HG02610 (cell line): ENCODE data around the gene MND1.
"Not testable (repeated sequence)": the region's sequence is repeated elsewhere in the genome, so short reads cannot be mapped to it uniquely, and the experiment has no call there.

Source experiments
- ATAC-seq: cut with Tn5 transposase; IDR thresholded peaks from one replicate; pipeline ENCODE4 v1.9.1; 2021; ENCODE audit warnings: mild to moderate bottlenecking, moderate library complexity; ENCODE audit not compliant: unreplicated experiment

The MND1 gene

DNA sequence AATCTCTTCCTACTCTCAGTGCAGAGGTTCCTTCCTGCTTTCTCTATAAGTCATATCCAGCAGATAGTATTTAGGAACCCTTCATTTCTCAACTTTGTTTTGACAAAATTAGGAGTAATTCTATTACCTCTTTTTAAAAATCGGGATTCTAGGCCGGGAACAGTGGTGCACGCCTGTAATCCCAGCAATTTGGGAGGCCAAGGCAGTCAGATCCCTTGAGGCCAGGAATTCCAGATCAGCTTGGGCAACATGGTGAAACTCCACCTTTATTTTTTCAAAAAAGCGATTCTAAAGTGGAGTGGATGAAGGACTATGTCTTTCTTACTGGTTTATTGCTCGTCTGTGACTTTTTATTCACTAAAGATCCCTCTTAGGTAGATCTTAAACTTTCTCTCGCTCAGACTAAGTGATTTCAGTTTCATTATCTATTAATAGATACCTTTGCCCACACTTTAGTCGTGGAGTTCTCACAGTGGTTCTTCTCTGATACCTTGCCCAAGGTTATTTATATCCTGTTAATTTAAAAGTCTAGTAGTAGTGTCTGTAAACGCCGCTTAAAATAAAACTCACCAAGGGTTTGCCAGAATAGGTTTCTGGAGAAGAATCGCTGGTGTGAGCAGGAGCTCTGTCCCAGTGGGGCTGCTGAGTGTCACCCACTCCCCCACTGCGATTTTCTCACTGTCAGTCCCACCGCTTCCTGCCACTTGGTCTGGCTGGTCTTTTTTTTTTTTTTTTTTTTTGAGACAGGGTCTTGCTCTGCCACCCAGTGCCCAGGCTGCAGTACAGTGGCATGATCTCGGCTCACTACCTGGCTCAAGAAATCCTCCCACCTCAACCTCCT lies 94.6 kb downstream of the MND1 start:
- ATAC-seq, result peak; percentile 70

DNA sequence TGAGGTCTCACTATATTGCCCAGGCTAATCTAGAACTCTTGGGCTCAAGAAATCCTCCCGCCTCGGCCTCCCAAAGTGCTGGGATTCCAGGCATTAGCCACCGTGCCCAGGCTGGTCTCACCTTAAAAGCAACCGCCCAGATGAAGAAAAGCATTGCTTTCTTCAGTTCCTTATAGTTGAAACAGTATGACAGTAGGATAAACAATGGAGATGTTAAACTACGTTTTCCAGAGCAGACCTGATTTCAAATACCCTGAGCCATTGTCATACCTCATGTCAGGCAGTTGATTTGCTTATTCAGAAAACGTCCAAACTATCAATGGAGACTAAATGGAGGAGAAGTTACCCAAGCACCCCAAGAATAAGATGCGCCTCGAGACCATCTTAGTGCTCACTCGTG lies 95.3 kb downstream of the MND1 start:
- no peak for ATAC-seq

DNA sequence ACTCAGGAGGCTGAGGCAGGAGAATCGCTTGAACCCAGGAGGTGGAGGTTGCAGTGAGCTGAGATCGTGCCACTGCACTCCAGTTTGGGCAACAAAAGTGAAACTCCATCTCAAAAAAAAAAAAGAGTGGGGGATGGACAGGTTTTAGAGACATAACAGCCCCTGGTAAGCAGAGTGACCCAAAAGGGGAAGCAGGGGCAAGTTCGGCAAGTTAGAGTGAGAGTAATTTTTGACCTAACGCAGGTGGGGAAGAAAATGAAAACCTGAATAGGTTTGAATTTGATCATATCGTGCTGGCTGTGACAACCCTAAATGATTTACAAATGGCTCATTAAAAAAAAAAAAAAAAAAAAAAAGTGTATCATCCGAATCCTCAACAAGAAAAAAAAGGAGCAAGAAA lies 96.0 kb downstream of the MND1 start:
- ATAC-seq, result no peak

DNA sequence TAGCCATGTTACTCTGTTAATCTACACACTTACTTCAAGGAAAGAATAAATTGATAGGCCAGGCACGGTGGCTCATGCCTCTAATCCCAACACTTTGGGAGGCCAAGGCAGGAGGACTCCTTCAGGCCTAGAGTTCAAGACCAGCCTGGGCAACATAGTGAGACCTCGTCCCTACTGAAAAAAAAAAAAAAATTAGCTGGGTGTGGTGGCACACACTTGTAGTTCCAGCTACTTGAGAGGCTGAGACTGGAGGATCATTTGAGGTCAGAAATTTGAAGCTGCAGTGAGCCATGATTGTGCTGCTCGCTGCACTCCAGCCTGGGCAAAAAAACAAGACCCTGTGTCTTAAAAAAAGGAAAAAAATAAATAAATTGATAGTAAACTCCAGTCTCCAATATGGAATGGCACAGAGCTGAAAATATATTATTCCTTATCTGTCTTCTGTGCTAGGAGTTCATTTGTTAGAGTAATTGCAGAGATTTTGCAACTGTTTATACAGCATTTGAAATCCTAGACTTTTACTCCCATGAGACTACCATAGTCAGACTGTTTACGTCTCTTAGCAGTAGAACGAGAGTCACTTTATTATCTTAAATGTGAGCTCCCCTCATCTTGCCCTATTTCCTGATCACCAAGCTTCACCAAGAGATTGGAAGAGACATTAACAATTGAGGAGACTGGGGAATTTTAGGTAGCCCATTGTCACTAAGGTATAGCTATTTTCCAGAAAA lies 102.9 kb downstream of the MND1 start:
- no peak for ATAC-seq

DNA sequence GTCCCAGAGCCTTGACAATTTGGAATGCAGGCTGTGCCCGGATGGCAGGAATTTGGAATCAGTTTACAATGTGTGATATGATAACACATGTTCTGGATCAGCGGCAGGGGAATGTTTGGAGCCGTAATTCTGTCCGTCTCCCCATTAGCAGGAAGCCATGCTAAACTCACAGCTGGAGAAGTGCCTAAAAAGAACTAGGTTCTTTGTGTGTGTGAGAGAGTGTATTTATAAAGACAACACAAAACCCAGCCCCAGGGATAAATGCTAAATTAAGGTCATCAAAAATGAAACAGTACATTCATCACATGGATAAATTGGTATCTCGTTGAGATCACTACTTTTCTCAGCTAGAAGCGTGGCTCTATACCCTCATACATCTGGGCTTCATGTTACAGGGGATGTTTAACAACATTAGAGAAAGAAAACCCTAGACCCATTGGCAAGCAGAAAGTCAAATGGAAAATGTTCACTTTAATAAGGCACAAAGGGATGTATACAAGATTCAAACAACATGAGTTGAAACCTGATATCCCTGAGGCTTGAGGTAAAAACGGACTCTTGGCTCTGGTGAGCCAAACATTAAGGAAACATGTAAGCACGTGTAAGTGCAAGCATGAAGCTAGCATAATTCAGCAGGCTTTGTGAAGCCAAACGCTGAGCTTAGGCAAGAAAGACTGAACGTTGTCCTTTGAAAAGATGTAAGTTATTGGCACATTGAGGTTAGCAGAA lies 103.7 kb downstream of the MND1 start:
- no peak for ATAC-seq

DNA sequence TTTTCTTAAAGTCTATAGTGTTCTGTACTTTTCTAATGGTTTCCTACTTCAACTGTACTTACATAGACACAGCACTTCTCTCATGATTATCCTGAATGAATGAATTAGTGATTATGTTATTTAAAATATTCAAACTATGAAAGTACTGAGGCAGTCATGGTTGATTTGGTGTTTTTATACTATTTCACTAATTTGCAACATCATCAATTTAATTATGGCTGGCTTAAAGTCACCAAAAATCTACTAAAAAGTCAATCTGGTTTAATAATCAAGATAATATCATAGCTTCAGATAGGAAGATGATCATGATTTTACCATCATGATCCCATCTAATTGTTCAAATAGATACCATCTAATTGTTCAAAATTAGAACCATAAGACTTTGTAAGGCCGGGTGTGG lies 104.8 kb downstream of the MND1 start:
- no peak for ATAC-seq

DNA sequence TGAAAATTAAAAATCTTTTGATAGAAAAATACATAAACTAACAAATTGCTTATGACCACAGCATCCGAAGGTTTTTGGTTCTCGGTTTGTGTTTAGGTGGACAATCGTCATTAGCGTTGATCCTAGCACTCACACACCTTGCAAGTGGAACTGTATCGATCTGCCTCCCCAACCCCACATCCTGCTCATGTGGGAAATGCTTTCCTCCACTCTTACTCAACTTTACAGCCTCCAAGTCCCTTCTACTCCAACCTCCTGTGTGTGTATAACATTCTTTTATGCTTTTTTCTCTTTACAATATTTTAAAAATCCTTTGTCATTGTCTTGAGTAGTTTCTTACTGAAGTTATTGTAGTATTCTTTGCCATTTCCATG lies 106.0 kb downstream of the MND1 start:
- peak; percentile 59 for ATAC-seq

DNA sequence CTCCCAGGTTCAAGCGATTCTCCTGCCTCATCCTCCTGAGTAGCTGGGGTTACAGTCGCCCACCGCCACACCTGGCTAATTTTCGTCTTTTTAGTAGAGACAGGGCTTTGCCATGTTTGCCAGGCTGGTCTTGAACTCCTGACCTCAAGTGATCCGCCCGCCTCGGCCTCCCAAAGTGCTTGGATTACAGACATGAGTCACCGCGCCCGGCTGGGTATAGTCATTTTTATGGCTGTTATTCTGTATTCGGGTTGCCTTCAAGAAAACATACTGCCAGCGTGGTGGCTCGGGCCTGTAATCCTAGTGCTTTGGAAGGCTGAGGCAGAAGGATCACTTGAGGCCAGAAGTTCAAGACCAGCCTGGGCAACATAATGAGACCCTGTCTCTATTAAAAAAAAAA lies 106.7 kb downstream of the MND1 start:
- not testable (repeated sequence) for ATAC-seq

DNA sequence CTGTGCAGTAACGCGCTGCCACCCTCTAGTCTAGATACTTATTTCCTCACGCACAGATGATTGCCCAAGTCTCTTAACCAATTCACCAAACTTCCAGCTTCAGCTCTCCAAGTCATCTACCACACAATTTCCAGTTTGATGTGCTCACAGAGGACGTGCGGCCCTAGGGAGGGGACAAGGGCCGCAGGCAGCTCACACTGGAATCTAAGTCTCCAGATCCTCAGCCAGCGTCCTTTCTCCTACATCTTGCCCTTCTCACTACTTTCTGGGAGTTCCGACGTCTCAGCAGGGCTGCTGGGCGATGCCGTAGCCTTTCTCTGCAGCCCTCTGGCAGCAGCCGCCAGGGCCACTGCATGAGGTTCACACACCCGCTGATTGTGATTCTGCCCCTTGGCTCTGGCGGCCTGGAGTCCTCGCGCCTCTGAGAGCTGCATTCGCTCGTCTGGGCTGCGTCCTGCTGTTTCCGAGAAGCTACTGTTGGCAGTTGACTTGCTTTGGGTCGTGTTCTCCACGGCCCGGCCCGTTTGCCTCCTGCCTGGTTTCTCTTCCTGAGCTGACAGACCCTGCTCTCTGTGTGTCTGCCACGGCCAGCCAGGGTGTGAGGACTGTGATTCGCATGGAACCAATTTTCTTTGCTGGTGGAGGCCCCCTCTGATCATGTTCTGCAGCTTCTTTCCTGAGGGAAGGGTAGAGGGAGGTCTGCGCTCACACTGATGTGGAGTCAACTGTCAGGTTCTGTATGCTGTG lies 107.6 kb downstream of the MND1 start:
- ATAC-seq, result no peak

DNA sequence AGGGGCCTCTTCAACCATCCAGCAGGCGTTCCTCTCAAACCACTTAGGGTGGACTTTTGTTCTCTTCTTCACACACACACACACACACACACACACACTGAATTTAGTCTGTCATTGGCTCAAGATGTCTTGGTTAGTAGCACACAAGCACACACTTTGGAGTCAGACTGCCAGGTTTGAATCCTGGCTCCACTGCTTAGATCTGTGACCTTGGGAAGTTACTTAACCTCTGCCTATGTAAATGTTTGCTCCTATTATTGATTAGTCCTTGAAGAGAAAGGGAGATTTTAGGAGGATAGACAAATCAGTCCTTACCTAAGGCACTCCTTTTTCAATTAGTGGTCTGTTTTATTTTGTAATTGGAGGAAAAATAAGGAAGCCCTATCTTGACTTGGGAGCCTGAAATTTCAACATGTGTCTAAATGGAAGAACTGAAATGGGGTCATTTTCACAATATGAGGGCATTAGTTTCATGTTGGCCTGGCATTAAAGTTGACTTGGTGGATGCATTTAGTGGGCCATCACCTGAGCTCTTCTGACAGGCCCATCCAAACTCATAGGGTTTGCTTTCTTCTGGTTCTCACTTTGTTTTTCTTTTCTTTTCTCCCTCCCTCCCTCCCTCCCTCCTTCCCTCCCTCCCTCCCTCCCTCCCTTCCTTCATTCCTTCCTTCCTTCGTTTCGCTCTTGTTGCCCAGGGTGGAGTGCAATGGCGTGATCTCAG lies 108.3 kb downstream of the MND1 start:
- no peak for ATAC-seq

DNA sequence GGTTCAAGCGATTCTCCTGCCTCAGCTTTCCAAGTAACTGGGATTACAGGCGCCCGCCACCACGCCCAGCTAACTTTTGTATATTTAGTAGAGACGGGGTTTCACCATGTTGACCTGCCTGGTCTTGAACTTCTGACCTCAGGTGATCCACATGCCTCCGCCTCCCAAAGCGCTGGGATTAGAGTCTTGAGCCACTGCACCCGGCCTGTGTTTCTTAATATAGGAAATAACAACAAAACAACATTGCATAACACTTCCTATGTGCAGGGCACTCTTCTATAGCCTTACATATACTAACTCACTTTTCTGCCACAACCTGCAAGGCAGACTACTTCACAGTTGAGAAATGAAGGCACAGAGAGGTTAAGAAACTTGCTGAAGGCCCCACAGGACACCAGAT lies 108.9 kb downstream of the MND1 start:
- ATAC-seq, result no peak

DNA sequence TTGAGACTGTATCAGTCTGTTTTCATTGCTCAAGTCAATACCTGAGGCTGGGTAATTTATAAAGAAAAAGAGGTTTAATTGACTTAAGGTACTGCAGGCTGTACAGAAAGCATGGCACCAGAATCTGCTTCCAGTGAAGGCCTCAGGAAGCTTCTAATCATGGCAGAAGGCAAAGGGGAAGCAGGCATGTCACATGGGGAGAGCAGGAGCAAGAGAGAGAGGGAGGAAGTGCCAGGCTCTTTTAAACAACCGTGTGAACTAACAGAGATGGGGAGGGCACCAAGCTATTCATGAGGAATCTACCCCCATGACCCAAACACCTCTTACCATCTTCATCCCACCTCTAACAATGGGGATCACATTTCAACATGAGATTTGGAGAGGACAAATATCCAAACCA lies 114.5 kb downstream of the MND1 start:
- ATAC-seq, result no peak

DNA sequence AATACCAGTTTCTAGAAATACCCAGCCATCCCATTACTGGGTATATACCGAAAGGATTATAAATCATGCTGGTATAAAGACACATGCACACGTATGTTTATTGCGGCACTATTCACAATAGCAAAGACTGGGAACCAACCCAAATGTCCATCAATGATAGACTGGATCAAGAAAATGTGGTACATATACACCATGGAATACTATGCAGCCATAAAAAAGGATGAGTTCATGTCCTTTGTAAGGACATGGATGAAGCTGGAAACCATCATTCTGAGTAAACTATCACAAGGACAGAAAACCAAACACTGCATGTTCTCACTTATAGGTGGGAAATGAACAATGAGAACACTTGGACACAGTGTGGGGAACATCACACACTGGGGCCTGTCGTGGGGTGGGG lies 117.1 kb downstream of the MND1 start:
- not testable (repeated sequence) for ATAC-seq

DNA sequence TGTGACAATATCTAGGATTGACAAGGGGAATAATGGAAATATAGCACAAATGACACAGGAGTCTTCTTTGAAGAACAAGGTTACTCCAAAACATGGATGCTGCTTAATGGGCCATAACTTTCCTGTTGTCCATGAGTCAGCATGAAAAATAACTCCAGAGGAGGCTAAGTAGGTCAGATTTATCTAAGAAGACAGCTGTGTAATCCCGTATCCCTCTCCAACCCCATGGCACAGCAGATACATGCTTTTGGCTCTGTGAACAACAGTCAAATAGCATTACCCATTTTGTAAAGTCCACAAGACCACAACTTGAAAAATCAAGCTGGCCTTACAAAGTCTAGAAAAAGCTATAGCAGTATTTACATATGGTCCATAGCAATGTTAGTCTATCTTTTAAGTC lies 119.6 kb downstream of the MND1 start:
- ATAC-seq, result no peak
